PC-9 (cell line): ENCODE data around the gene ABCE1. TPM values are rescaled to one million over a fixed set of nuclear protein-coding genes. Genes with fewer than 3 reads are reported as not detected.

Experiments
- BruUV-seq: library from RNA; stranded (reverse); fragments of 400-500 nt; replicated peaks from 2 replicates; lab custom pipeline; 2021; lab: Mats Ljungman, UMichigan
- CTCF ChIA-PET: fragments of 300-600 bp; sonication (Branson Sonifier 250); formaldehyde crosslinking; loops from one replicate; lab custom pipeline; 2022; ENCODE audit warnings: antibody characterized with exemption; lab: Charles Lee
- POLR2A ChIA-PET: fragments of 300-600 bp; sonication (Branson Sonifier 250); formaldehyde crosslinking; loops from one replicate; lab custom pipeline; 2022; ENCODE audit warnings: antibody characterized with exemption; ENCODE audit not compliant: unreplicated experiment; lab: Charles Lee
- DNase-seq, 2 experiments: peaks; one replicate each; pipeline versions ENCODE4 v3.0.0 to v3.0.0-alpha.2; 2015 to 2022; ENCODE audit warnings: mixed read lengths in 1 of 2
- H2AFZ ChIP-seq: fragments of 200-600 bp; sonication (generic); 2 replicates; pipeline ENCODE4 v1.8.1; 2017; ENCODE audit warnings: antibody characterized with exemption
- H3F3A ChIP-seq: fragments of 200-600 bp; sonication (generic); 2 replicates; pipeline ENCODE4 v1.8.1; 2017; ENCODE audit warnings: antibody characterized with exemption, mild to moderate bottlenecking, low read depth; ENCODE audit not compliant: insufficient read depth
- H3K27ac ChIP-seq: fragments of 200-600 bp; sonication (generic); 2 replicates; pipeline ENCODE4 v1.6.1; 2016; ENCODE audit warnings: mixed run types
- H3K27me3 ChIP-seq: fragments of 200-600 bp; sonication (generic); 2 replicates; pipeline ENCODE4 v1.6.1; 2016; ENCODE audit warnings: low read depth, mixed run types; ENCODE audit not compliant: insufficient read depth
- H3K36me3 ChIP-seq: fragments of 200-600 bp; sonication (generic); 2 replicates; pipeline ENCODE4 v1.6.1; 2016; ENCODE audit warnings: low read depth, mixed run types
- H3K4me1 ChIP-seq: fragments of 200-600 bp; sonication (generic); replicated peaks from 2 replicates; pipeline ENCODE4 v1.6.1; 2016; ENCODE audit warnings: mixed run types; ENCODE audit not compliant: insufficient read depth
- H3K4me2 ChIP-seq: fragments of 200-600 bp; sonication (generic); 2 replicates; pipeline ENCODE4 v1.6.1; 2017; ENCODE audit warnings: mixed run types
- H3K4me3 ChIP-seq: fragments of 200-600 bp; sonication (generic); 2 replicates; pipeline ENCODE4 v1.6.1; 2016; ENCODE audit warnings: mixed run types
- H3K79me2 ChIP-seq: fragments of 200-600 bp; sonication (generic); 2 replicates; pipeline ENCODE4 v1.6.1; 2017; ENCODE audit warnings: low read depth, mixed run types
- H3K9me2 ChIP-seq: fragments of 200-600 bp; sonication (generic); 2 replicates; pipeline ENCODE4 v1.8.1; 2017; ENCODE audit warnings: mild to moderate bottlenecking; ENCODE audit not compliant: insufficient read depth
- H3K9me3 ChIP-seq: fragments of 200-600 bp; sonication (generic); 2 replicates; pipeline ENCODE4 v1.8.1; 2016; ENCODE audit warnings: low read depth; ENCODE audit not compliant: insufficient read depth
- H4K20me1 ChIP-seq: fragments of 200-600 bp; sonication (generic); 2 replicates; pipeline ENCODE4 v1.8.1; 2017; ENCODE audit not compliant: insufficient read depth
- EZH2 ChIP-seq: fragments of 200-600 bp; sonication (generic); IDR thresholded peaks from 2 replicates; pipeline ENCODE4 v1.8.0; 2017; ENCODE audit warnings: antibody characterized with exemption, low read depth
- intact Hi-C: fragments of 100-400 bp; cut with micrococcal nuclease; formaldehyde crosslinking; loops from one replicate; pipeline ENCODE4 v1.10.0; 2022; ENCODE audit not compliant: unreplicated experiment
- total RNA-seq: library from RNA; stranded (reverse); gene quantifications from 2 replicates; pipeline ENCODE4 v1.2.3, GENCODE V29; 2021
- TF ChIP-seq, protein P1 (sequence below): fragments of 200-600 bp; sonication (generic); conservative IDR thresholded peaks from 2 replicates; pipeline ENCODE4 v1.6.1; 2017; ENCODE audit warnings: mixed run types, antibody characterized with exemption, mild to moderate bottlenecking, moderate library complexity

ABCE1 gene
- total RNA-seq, 1 experiment from 2014 or later = 60.6 TPM

DNA sequence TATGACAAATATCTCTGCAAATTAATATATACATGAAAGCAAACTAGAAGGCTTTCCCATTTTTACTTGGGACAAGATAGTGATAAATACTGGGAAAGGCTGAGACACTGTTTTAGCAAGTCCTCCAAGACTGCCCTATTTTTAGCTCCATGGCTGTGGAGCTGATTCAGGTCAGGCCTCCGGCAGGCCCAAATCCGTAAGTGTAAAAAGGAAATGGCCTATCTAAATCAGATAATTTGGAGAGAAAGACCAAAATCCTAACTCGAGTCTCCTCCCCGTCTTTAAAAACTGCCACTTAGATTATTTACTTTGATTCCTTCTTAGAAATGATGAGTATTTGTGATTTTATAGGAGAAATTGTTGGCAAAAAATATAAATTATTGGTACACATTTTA, 79.4 kb downstream of the ABCE1 start:
- POLR2A ChIA-PET = interaction anchor here (0.6 kb wide), 2 partner anchors 166 to 627 kb away, joined by 4 to 6 read pairs; no protein-coding TSS in a partner anchor
- peaks cover 16% of the 10 kb centered on the region for H4K20me1 ChIP-seq
- no peak overlapping the region for H2AFZ ChIP-seq
- peak overlapping the region; percentile 95 for H3K4me3 ChIP-seq
- TF ChIP-seq EZH2 = no peak
- TF ChIP-seq, protein P1, sequence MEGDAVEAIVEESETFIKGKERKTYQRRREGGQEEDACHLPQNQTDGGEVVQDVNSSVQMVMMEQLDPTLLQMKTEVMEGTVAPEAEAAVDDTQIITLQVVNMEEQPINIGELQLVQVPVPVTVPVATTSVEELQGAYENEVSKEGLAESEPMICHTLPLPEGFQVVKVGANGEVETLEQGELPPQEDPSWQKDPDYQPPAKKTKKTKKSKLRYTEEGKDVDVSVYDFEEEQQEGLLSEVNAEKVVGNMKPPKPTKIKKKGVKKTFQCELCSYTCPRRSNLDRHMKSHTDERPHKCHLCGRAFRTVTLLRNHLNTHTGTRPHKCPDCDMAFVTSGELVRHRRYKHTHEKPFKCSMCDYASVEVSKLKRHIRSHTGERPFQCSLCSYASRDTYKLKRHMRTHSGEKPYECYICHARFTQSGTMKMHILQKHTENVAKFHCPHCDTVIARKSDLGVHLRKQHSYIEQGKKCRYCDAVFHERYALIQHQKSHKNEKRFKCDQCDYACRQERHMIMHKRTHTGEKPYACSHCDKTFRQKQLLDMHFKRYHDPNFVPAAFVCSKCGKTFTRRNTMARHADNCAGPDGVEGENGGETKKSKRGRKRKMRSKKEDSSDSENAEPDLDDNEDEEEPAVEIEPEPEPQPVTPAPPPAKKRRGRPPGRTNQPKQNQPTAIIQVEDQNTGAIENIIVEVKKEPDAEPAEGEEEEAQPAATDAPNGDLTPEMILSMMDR = no peak
- H3K9me3 ChIP-seq = no peaks in the 10 kb centered on the region
- H3F3A ChIP-seq = peaks cover 6% of the 10 kb centered on the region; the same call in 1 of the 2 replicates
- no TSS peak for BruUV-seq
- H3K27me3 ChIP-seq = no peaks in the 10 kb centered on the region
- peaks cover 14% of the 10 kb centered on the region for H3K4me1 ChIP-seq
- peak overlapping the region; percentile 62 for H3K27ac ChIP-seq
- peak overlapping the region; percentile 98 for H3K4me2 ChIP-seq
- H3K36me3 ChIP-seq = peaks cover 11% of the 10 kb centered on the region; the same call in 1 of the 2 replicates
- intact Hi-C loops = loop anchor here (10.0 kb wide), 1 partner anchor 627 kb away; no protein-coding TSS in a partner anchor
- H3K79me2 ChIP-seq = peaks cover 62% of the 10 kb centered on the region
- DNase-seq = no peak
- CTCF ChIA-PET = no interaction called here
- no peaks in the 10 kb centered on the region for H3K9me2 ChIP-seq

DNA sequence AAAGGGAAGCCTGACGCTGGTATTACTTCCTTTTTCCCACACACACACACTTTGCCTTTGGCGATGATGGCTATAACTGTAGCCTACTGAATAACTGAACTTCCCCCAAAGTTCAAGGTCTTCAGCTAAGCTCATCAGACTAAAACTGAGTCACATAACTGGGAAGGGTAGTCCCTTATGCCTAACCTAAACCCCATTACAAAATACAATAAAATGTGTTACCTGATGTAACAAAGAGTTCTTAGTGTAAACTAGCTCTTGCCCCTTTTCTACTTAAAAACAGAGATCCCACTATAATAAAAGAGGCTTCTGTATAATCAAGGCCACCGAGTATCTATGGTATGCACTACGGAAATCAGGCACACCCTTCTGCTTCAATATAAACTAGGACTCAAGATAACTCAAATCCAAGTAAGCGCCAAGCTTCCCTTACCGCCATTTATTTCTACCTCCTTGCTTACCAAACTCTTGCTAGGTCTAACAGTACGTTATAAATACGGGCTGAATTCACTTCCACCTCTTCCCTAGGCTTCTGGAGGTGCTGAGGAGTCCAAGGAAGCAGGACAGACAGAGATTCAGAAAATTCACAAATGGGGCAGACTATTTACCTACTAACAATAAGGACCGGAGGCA, 79.9 kb downstream of the ABCE1 start:
- Histone ChIP-seq H3K27ac (peak overlapping the region; percentile 62), H3K4me1 (peaks cover 14% of the 10 kb centered on the region), H3K9me3 (no peaks in the 10 kb centered on the region), H3K4me2 (peak overlapping the region; percentile 98), H3K27me3 (no peaks in the 10 kb centered on the region), H3K4me3 (peak overlapping the region; percentile 95), H2AFZ (no peak overlapping the region), H3K9me2 (no peaks in the 10 kb centered on the region), H4K20me1 (peaks cover 16% of the 10 kb centered on the region), H3K36me3 (peaks cover 11% of the 10 kb centered on the region; the same call in 1 of the 2 replicates), H3K79me2 (peaks cover 62% of the 10 kb centered on the region), H3F3A (peaks cover 6% of the 10 kb centered on the region; the same call in 1 of the 2 replicates)
- no TSS peak for BruUV-seq
- POLR2A ChIA-PET = interaction anchor here (0.6 kb wide), 1 partner anchor 626 kb away, joined by 4 read pairs; no protein-coding TSS in a partner anchor
- no peak for TF ChIP-seq EZH2
- TF ChIP-seq, protein P1 = no peak
- DNase-seq = peak in 1 of 2 experiments; percentile 42
- CTCF ChIA-PET = no interaction called here
- intact Hi-C loops = loop anchor here (2.0 to 10.0 kb wide), 2 partner anchors 557 to 627 kb away; no protein-coding TSS in a partner anchor

GRCh38 chr4:145178740-145179280, 80.7 kb downstream of the ABCE1 start:
- CTCF ChIA-PET = no interaction called here
- no peak for DNase-seq
- Histone ChIP-seq H3K4me1 (peaks cover 14% of the 10 kb centered on the region), H3K9me3 (no peaks in the 10 kb centered on the region), H3K79me2 (peaks cover 57% of the 10 kb centered on the region), H2AFZ (peak overlapping the region; percentile 66; the same call in 1 of the 2 replicates), H3K9me2 (no peaks in the 10 kb centered on the region), H3K4me2 (peak overlapping the region; percentile 98), H3K27ac (peak overlapping the region; percentile 62), H3F3A (peaks cover 6% of the 10 kb centered on the region; the same call in 1 of the 2 replicates), H4K20me1 (peaks cover 16% of the 10 kb centered on the region), H3K36me3 (peaks cover 5% of the 10 kb centered on the region; the same call in 1 of the 2 replicates), H3K27me3 (no peaks in the 10 kb centered on the region), H3K4me3 (peak overlapping the region; percentile 95)
- BruUV-seq = TSS peak; percentile 32
- intact Hi-C loops = loop anchor here (2.0 to 10.0 kb wide), 2 partner anchors 556 to 626 kb away; no protein-coding TSS in a partner anchor
- TF ChIP-seq, protein P1 = no peak
- no peak for TF ChIP-seq EZH2
- POLR2A ChIA-PET = interaction anchor here (0.7 kb wide), 2 partner anchors 81 to 718 kb away, joined by 3 to 7 read pairs; partner anchors contain the start of genes ABCE1 and ANAPC10
